SK-N-SH treated with all-trans-retinoic acid at 6 μM for 48 hours (cell line): ENCODE results near the gene TSC22D1.

Experiments
- ATAC-seq: fragments of 200-7000 bp; cut with Tn5 transposase; 3 replicates; pipeline ENCODE4 v1.9.1; 2020; ENCODE audit warnings: mild to moderate bottlenecking, moderate library complexity
- ARNTL ChIP-seq: fragments of 450-650 bp; formaldehyde crosslinking; IDR thresholded peaks from 2 replicates; pipeline ENCODE4 v1.5.0; 2020; ENCODE audit warnings: low read depth, mild to moderate bottlenecking, moderate library complexity, borderline replicate concordance
- CSDC2 ChIP-seq: fragments of 250-450 bp; sonication (Bioruptor Pico); IDR thresholded peaks from 2 replicates; pipeline ENCODE4 v1.5.0; 2020; ENCODE audit warnings: mild to moderate bottlenecking, moderate library complexity
- CSRNP3 ChIP-seq: fragments of 250-450 bp; sonication (Bioruptor Pico); IDR thresholded peaks from 2 replicates; pipeline ENCODE4 v1.5.1; 2021; ENCODE audit warnings: mild to moderate bottlenecking, moderate library complexity
- ESRRG ChIP-seq: fragments of 250-450 bp; sonication (Bioruptor Pico); IDR thresholded peaks from 2 replicates; pipeline ENCODE4 v1.6.1; 2021; ENCODE audit warnings: mild to moderate bottlenecking
- GLIS3 ChIP-seq: fragments of 250-450 bp; sonication (Bioruptor Pico); IDR thresholded peaks from 2 replicates; pipeline ENCODE4 v1.5.0; 2020; ENCODE audit warnings: mild to moderate bottlenecking, moderate library complexity
- OSR1 ChIP-seq: fragments of 250-450 bp; sonication (Bioruptor Pico); IDR thresholded peaks from 2 replicates; pipeline ENCODE4 v1.8.0; 2022; ENCODE audit warnings: moderate library complexity, mild to moderate bottlenecking, inconsistent platforms
- POU6F1 ChIP-seq: fragments of 250-450 bp; sonication (Bioruptor Pico); IDR thresholded peaks from 2 replicates; pipeline ENCODE4 v1.8.0; 2021; ENCODE audit warnings: low read depth, mild to moderate bottlenecking, moderate library complexity, borderline replicate concordance
- PPARA ChIP-seq: fragments of 250-450 bp; sonication (Bioruptor Pico); IDR thresholded peaks from 2 replicates; pipeline ENCODE4 v1.5.0; 2020; ENCODE audit warnings: mild to moderate bottlenecking, borderline replicate concordance
- RARB ChIP-seq: fragments of 250-450 bp; sonication (Bioruptor Pico); IDR thresholded peaks from 2 replicates; pipeline ENCODE4 v1.8.0; 2021; ENCODE audit warnings: mild to moderate bottlenecking, moderate library complexity
- SNAI2 ChIP-seq: fragments of 250-450 bp; sonication (Bioruptor Pico); IDR thresholded peaks from 2 replicates; pipeline ENCODE4 v1.5.0; 2020; ENCODE audit warnings: mild to moderate bottlenecking, moderate library complexity
- TCF4 ChIP-seq: fragments of 250-450 bp; sonication (Bioruptor Pico); IDR thresholded peaks from 2 replicates; pipeline ENCODE4 v1.8.0; 2021; ENCODE audit warnings: mild to moderate bottlenecking, moderate library complexity, borderline replicate concordance
- TOX ChIP-seq: fragments of 250-450 bp; sonication (Bioruptor Pico); IDR thresholded peaks from 2 replicates; pipeline ENCODE4 v1.8.0; 2021; ENCODE audit warnings: mild to moderate bottlenecking, moderate library complexity, borderline replicate concordance
- ZC3H10 ChIP-seq: fragments of 250-450 bp; sonication (Bioruptor Pico); IDR thresholded peaks from 2 replicates; pipeline ENCODE4 v1.5.1; 2021; ENCODE audit warnings: mild to moderate bottlenecking, moderate library complexity
- ZNF565 ChIP-seq: fragments of 450-650 bp; formaldehyde crosslinking; conservative IDR thresholded peaks from 2 replicates; pipeline ENCODE4 v1.5.0; 2020; ENCODE audit warnings: low read depth, mild to moderate bottlenecking, moderate library complexity
- ZNF70 ChIP-seq: fragments of 450-650 bp; formaldehyde crosslinking; IDR thresholded peaks from 2 replicates; pipeline ENCODE4 v1.5.0; 2020; ENCODE audit warnings: mild to moderate bottlenecking, moderate library complexity
- ZNF8 ChIP-seq: fragments of 450-650 bp; formaldehyde crosslinking; IDR thresholded peaks from 2 replicates; pipeline ENCODE4 v1.5.0; 2020; ENCODE audit warnings: mild to moderate bottlenecking, moderate library complexity
- TF ChIP-seq, protein P1 (sequence below): fragments of 250-450 bp; sonication (Bioruptor Pico); IDR thresholded peaks from 2 replicates; pipeline ENCODE4 v1.5.1; 2020; ENCODE audit warnings: low read depth, mild to moderate bottlenecking, moderate library complexity
- TF ChIP-seq, protein P2 (sequence below): fragments of 250-450 bp; sonication (Bioruptor Pico); IDR thresholded peaks from 2 replicates; pipeline ENCODE4 v1.5.0; 2020; ENCODE audit warnings: mild to moderate bottlenecking, moderate library complexity

The TSC22D1 gene

DNA sequence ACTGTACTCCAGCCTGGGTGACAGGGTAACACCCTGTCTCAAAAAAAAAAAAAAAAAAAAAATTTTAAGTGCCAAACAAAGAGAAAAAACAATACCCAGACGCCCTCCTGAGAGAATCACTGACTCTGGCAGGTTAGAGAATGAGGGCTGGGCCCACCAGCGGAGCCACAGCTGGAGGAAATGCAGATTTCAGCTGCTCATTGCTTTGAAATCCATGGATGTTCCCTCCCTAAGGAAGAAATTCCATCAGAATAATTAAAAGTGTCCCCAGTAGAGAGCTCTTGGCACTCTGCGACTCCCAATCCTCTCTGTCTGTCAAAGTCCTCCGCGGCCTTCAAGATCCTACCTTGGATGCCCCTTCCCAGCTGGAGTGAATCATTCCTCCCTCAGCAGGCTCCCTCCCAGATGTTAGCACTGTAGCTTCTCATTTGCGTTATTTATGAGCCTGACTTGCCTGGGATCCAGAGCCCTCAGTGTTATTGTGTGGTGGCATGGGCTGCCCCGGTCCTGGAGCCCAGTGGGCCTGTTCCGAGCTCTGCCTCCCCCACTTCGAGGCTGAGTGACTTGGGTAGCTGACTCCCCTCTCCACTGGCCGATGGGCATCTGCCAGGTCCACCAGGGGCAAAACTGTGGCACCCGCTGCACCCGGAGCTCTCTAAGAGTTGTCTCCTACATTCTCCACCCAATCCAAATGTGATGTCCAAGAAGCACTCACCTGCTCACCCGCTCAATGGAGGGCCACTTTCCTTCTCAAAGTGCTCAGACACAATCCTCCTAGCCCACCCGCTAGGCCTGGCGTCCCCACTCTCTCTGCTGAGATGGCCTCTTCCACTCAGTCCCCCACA lies 155.5 kb downstream of the TSC22D1 start:
- no peak for ATAC-seq
- TF ChIP-seq GLIS3 (CRISPR knock-in tag) = no peak
- TF ChIP-seq, protein P1, sequence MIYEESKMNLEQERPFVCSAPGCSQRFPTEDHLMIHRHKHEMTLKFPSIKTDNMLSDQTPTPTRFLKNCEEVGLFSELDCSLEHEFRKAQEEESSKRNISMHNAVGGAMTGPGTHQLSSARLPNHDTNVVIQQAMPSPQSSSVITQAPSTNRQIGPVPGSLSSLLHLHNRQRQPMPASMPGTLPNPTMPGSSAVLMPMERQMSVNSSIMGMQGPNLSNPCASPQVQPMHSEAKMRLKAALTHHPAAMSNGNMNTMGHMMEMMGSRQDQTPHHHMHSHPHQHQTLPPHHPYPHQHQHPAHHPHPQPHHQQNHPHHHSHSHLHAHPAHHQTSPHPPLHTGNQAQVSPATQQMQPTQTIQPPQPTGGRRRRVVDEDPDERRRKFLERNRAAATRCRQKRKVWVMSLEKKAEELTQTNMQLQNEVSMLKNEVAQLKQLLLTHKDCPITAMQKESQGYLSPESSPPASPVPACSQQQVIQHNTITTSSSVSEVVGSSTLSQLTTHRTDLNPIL (CRISPR knock-in tag) = no peak
- no peak for TF ChIP-seq TCF4 (CRISPR knock-in tag)
- no peak for TF ChIP-seq ZNF8
- TF ChIP-seq ZNF565 = no peak
- no peak for TF ChIP-seq ZC3H10 (CRISPR knock-in tag)

GRCh38 chr13:44417876-44418275 lies 158.3 kb downstream of the TSC22D1 start:
- ATAC-seq = no peak
- TF ChIP-seq, protein P1 (CRISPR knock-in tag) = no peak
- TF ChIP-seq SNAI2 (CRISPR knock-in tag) = no peak
- TF ChIP-seq RARB = no peak
- TF ChIP-seq ZNF70 (CRISPR knock-in tag) = no peak
- no peak for TF ChIP-seq PPARA
- no peak for TF ChIP-seq ZNF565
- no peak for TF ChIP-seq POU6F1 (CRISPR knock-in tag)
- TF ChIP-seq, protein P2, sequence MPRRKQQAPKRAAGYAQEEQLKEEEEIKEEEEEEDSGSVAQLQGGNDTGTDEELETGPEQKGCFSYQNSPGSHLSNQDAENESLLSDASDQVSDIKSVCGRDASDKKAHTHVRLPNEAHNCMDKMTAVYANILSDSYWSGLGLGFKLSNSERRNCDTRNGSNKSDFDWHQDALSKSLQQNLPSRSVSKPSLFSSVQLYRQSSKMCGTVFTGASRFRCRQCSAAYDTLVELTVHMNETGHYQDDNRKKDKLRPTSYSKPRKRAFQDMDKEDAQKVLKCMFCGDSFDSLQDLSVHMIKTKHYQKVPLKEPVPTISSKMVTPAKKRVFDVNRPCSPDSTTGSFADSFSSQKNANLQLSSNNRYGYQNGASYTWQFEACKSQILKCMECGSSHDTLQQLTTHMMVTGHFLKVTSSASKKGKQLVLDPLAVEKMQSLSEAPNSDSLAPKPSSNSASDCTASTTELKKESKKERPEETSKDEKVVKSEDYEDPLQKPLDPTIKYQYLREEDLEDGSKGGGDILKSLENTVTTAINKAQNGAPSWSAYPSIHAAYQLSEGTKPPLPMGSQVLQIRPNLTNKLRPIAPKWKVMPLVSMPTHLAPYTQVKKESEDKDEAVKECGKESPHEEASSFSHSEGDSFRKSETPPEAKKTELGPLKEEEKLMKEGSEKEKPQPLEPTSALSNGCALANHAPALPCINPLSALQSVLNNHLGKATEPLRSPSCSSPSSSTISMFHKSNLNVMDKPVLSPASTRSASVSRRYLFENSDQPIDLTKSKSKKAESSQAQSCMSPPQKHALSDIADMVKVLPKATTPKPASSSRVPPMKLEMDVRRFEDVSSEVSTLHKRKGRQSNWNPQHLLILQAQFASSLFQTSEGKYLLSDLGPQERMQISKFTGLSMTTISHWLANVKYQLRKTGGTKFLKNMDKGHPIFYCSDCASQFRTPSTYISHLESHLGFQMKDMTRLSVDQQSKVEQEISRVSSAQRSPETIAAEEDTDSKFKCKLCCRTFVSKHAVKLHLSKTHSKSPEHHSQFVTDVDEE (CRISPR knock-in tag) = no peak
- TF ChIP-seq, all 23 proteins: peak for 0

GRCh38 chr13:44417446-44417845 lies 158.7 kb downstream of the TSC22D1 start:
- TF ChIP-seq, protein P1 (CRISPR knock-in tag) = no peak
- TF ChIP-seq ARNTL = no peak
- TF ChIP-seq ESRRG (CRISPR knock-in tag) = no peak
- TF ChIP-seq, all 23 proteins: peak for 0
- no peak for ATAC-seq

- ATAC-seq = no peak
- TF ChIP-seq ZNF70 (CRISPR knock-in tag) (no peak), RARB (no peak), CSDC2 (CRISPR knock-in tag) (no peak), ZNF565 (no peak), ZC3H10 (CRISPR knock-in tag) (no peak), SNAI2 (CRISPR knock-in tag) (no peak), ZNF8 (no peak), TOX (CRISPR knock-in tag) (no peak), CSRNP3 (CRISPR knock-in tag) (no peak), OSR1 (no peak)
- TF ChIP-seq, protein P1 (CRISPR knock-in tag) = no peak
- TF ChIP-seq, protein P2 (CRISPR knock-in tag) = no peak
These were observed 159.4 kb downstream of the TSC22D1 start for GRCh38 chr13:44416744-44417143.
